ENCODE data around the gene SERTAD2.

DNA sequence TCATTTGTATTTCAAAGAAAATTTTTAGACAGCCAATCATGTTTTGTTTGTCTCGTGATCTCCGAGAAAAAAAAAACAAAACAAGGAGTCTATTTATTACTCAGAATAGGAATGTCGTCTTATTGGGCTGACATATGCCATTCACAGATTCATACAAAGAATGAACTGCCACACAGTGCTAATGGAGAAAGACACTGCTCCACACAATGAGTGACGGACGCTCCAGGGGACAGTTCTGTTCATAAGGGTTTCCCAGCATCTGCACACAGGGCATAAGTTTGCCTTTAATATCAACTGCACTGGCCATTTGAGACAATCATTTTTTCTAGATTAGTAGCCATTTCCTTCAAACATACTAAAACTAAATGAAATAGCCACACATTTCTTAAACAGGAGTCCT is 3.4 kb downstream of the SERTAD2 start:
- TF ChIP-seq, protein P1, sequence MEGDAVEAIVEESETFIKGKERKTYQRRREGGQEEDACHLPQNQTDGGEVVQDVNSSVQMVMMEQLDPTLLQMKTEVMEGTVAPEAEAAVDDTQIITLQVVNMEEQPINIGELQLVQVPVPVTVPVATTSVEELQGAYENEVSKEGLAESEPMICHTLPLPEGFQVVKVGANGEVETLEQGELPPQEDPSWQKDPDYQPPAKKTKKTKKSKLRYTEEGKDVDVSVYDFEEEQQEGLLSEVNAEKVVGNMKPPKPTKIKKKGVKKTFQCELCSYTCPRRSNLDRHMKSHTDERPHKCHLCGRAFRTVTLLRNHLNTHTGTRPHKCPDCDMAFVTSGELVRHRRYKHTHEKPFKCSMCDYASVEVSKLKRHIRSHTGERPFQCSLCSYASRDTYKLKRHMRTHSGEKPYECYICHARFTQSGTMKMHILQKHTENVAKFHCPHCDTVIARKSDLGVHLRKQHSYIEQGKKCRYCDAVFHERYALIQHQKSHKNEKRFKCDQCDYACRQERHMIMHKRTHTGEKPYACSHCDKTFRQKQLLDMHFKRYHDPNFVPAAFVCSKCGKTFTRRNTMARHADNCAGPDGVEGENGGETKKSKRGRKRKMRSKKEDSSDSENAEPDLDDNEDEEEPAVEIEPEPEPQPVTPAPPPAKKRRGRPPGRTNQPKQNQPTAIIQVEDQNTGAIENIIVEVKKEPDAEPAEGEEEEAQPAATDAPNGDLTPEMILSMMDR (IDR thresholded peaks at IDR 0.05; ENCODE audit: low read depth, low read length): no peak
- TF ChIP-seq POLR2A (IDR thresholded peaks at IDR 0.05; ENCODE audit: extremely low read depth, insufficient read length) (no peak), MYC (IDR thresholded peaks at IDR 0.05; ENCODE audit: low read depth, low read length) (no peak)
- TF ChIP-seq, protein P2, sequence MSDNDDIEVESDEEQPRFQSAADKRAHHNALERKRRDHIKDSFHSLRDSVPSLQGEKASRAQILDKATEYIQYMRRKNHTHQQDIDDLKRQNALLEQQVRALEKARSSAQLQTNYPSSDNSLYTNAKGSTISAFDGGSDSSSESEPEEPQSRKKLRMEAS (IDR thresholded peaks at IDR 0.05; ENCODE audit: low read depth, low read length): no peak
